Measurements from ENCODE around the gene GJA3.

DNA sequence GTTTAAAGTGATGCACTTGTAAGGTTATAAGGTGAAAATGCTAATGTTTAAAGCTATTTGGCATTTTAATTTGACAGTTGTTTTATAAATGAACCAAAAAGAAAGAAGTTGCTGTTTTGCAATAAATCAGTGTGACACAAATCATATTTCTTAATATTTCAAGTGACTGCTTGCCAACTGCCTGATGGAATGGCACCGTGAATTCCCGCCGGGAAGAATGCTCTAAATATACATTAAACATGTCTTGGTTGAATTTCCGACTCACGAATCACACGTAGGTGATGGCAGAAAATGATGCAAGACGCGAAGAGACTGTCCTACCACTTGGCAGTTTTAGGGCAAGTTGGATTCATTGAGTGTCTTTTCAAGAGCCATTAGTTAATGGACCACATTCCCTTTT, 34.9 kb upstream of the GJA3 start:
- TF ChIP-seq, protein P1, sequence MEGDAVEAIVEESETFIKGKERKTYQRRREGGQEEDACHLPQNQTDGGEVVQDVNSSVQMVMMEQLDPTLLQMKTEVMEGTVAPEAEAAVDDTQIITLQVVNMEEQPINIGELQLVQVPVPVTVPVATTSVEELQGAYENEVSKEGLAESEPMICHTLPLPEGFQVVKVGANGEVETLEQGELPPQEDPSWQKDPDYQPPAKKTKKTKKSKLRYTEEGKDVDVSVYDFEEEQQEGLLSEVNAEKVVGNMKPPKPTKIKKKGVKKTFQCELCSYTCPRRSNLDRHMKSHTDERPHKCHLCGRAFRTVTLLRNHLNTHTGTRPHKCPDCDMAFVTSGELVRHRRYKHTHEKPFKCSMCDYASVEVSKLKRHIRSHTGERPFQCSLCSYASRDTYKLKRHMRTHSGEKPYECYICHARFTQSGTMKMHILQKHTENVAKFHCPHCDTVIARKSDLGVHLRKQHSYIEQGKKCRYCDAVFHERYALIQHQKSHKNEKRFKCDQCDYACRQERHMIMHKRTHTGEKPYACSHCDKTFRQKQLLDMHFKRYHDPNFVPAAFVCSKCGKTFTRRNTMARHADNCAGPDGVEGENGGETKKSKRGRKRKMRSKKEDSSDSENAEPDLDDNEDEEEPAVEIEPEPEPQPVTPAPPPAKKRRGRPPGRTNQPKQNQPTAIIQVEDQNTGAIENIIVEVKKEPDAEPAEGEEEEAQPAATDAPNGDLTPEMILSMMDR (IDR thresholded peaks at IDR 0.05 in 2 of 3, conservative IDR thresholded peaks at IDR 0.05 in 1 of 3; ENCODE audit: control insufficient read depth in 2 of 3, extremely low read depth in 1 of 3, insufficient read depth in 1 of 3, low read depth in 3 of 3, low read length in 3 of 3) = no peak
- TF ChIP-seq MYC (IDR thresholded peaks at IDR 0.05; ENCODE audit: insufficient read depth, insufficient read length, insufficient replicate concordance, low read length, severe bottlenecking) (no peak), POLR2AphosphoS5 (IDR thresholded peaks at IDR 0.05; ENCODE audit: low read length) (no peak), KLF5 (IDR thresholded peaks at IDR 0.05; ENCODE audit: partially characterized antibody) (no peak), POLR2A (IDR thresholded peaks at IDR 0.05; ENCODE audit: low read depth, low read length) (no peak), ATF7 (IDR thresholded peaks at IDR 0.05; ENCODE audit: low read depth) (no peak), SUZ12 (IDR thresholded peaks at IDR 0.05; ENCODE audit: unreplicated experiment) (no peak), ETV6 (conservative IDR thresholded peaks at IDR 0.05 in 1 of 2, IDR thresholded peaks at IDR 0.05 in 1 of 2; ENCODE audit: borderline replicate concordance in 1 of 2, low read depth in 1 of 2) (no peak), EZH2 (IDR thresholded peaks at IDR 0.05; ENCODE audit: borderline replicate concordance, control insufficient read depth, low read depth, low read length) (no peak), HDAC2 (IDR thresholded peaks at IDR 0.05) (no peak), RFX5 (IDR thresholded peaks at IDR 0.05; ENCODE audit: low read depth, low read length) (no peak)
- TF ChIP-seq, protein P2, sequence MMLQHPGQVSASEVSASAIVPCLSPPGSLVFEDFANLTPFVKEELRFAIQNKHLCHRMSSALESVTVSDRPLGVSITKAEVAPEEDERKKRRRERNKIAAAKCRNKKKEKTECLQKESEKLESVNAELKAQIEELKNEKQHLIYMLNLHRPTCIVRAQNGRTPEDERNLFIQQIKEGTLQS (IDR thresholded peaks at IDR 0.05; ENCODE audit: borderline replicate concordance, extremely low read depth, low read depth, low read length) = no peak

Data from GM12878 (cell line).